A549 (cell line): ENCODE results near the gene DOCK1. TPM values are rescaled to one million over a fixed set of nuclear protein-coding genes. Genes with fewer than 3 reads are reported as not detected.

ENCODE experiments used
- ATAC-seq, 2 experiments: fragments of 200-7000 bp in 1 of 2; fragments of >200 bp in 1 of 2; cut with Nextera tagmentation in 1 of 2; cut with Tn5 transposase in 1 of 2; 3 replicates each; pipeline versions ENCODE4 v1.8.0 to v1.9.1; 2018 to 2020; ENCODE audit warnings: mild to moderate bottlenecking in 1 of 2, moderate library complexity in 1 of 2
- CTCF ChIA-PET: fragments of 300-600 bp; sonication (Branson Sonifier 250); formaldehyde crosslinking; extraction: SDS; loops from one replicate; lab custom pipeline; 2021; ENCODE audit warnings: antibody characterized with exemption, inconsistent platforms; lab: Yijun Ruan, JAX
- POLR2A ChIA-PET: fragments of 350-600 bp; formaldehyde crosslinking; extraction: SDS; loops from one replicate; lab custom pipeline; 2021; ENCODE audit warnings: antibody characterized with exemption, inconsistent platforms; lab: Yijun Ruan, JAX
- DNase-seq, 2 experiments: peaks; one replicate each; pipeline versions ENCODE4 v3.0.0 to v3.0.0-alpha.2; 2011 to 2016; ENCODE audit warnings: low read depth in 1 of 2, low spot score in 1 of 2
- FAIRE-seq: peaks from 2 replicates; lab custom pipeline; 2011; peaks lifted over from hg19 to GRCh38; lab: Jason Lieb, UNC
- H3K27ac ChIP-seq, 2 experiments: fragments of >200 bp; sonication (Bioruptor Twin); formaldehyde crosslinking; 3 replicates each; pipeline ENCODE4 v1.5.1; 2016 to 2017
- H3K4me1 ChIP-seq: fragments of >200 bp; sonication (Bioruptor Twin); formaldehyde crosslinking; 3 replicates; pipeline ENCODE4 v1.6.1; 2016
- H3K4me2 ChIP-seq: fragments of >200 bp; sonication (Bioruptor Twin); formaldehyde crosslinking; 3 replicates; pipeline ENCODE4 v1.6.1; 2016
- H3K4me3 ChIP-seq: fragments of >200 bp; sonication (Bioruptor Twin); formaldehyde crosslinking; 3 replicates; pipeline ENCODE4 v1.5.1; 2016
- H3K9me3 ChIP-seq: fragments of >200 bp; sonication (Bioruptor Twin); formaldehyde crosslinking; 3 replicates; pipeline ENCODE4 v1.6.1; 2016
- BHLHE40 ChIP-seq: IDR thresholded peaks from 2 replicates; pipeline ENCODE4 v1.6.1; 2012; ENCODE audit warnings: low read depth, low read length, inconsistent platforms
- CBX2 ChIP-seq: fragments of 200-600 bp; sonication (generic); IDR thresholded peaks from 2 replicates; pipeline ENCODE4 v1.6.1; 2016; ENCODE audit warnings: low read depth, mild to moderate bottlenecking, borderline replicate concordance
- CBX8 ChIP-seq: fragments of 200-600 bp; sonication (generic); IDR thresholded peaks from 2 replicates; pipeline ENCODE4 v1.6.1; 2016
- CEBPB ChIP-seq, 2 experiments: fragments of >200 bp in 1 of 2; sonication (Bioruptor Twin) in 1 of 2; formaldehyde crosslinking in 1 of 2; IDR thresholded peaks; 2 replicates each; pipeline ENCODE4 v1.6.1; 2012 to 2016
- CHD4 ChIP-seq: fragments of 200-600 bp; sonication (generic); IDR thresholded peaks from 2 replicates; pipeline ENCODE4 v1.6.1; 2016; ENCODE audit warnings: antibody characterized with exemption, mild to moderate bottlenecking, borderline replicate concordance
- EHF ChIP-seq: fragments of 250-450 bp; sonication (Bioruptor Pico); IDR thresholded peaks from 2 replicates; pipeline ENCODE4 v1.5.0; 2020; ENCODE audit warnings: mild to moderate bottlenecking
- EHMT2 ChIP-seq: fragments of 200-600 bp; sonication (generic); IDR thresholded peaks from 2 replicates; pipeline ENCODE4 v1.6.1; 2016; ENCODE audit warnings: antibody characterized with exemption, low read depth, mild to moderate bottlenecking, moderate library complexity
- ELK1 ChIP-seq: fragments of 150-350 bp; IDR thresholded peaks from 2 replicates; pipeline ENCODE4 v1.6.1; 2014; ENCODE audit warnings: low read depth, mild to moderate bottlenecking, low read length
- FOSB ChIP-seq: fragments of 250-450 bp; sonication (Bioruptor Pico); IDR thresholded peaks from 2 replicates; pipeline ENCODE4 v1.5.0; 2020; ENCODE audit warnings: mild to moderate bottlenecking, moderate library complexity
- GATA3 ChIP-seq: IDR thresholded peaks from 2 replicates; pipeline ENCODE4 v1.6.1; 2012; ENCODE audit warnings: borderline replicate concordance
- HDAC2 ChIP-seq: fragments of 200-600 bp; sonication (generic); IDR thresholded peaks from 2 replicates; pipeline ENCODE4 v1.6.1; 2016
- HOXB13 ChIP-seq: fragments of 250-450 bp; sonication (Bioruptor Pico); IDR thresholded peaks from 2 replicates; pipeline ENCODE4 v1.5.0; 2020; ENCODE audit warnings: low read depth, mild to moderate bottlenecking, moderate library complexity
- JUN ChIP-seq, 2 experiments: fragments of >200 bp; sonication (Bioruptor Twin); formaldehyde crosslinking; IDR thresholded peaks; 2 replicates in 1 of 2; 3 replicates in 1 of 2; pipeline ENCODE4 v1.6.1; 2016 to 2017
- MAZ ChIP-seq: fragments of 150-350 bp; IDR thresholded peaks from 2 replicates; pipeline ENCODE4 v1.6.1; 2014; ENCODE audit warnings: antibody characterized with exemption, low read depth, low read length, borderline replicate concordance
- MYC ChIP-seq: IDR thresholded peaks from 2 replicates; pipeline ENCODE4 v1.6.1; 2012; ENCODE audit warnings: mild to moderate bottlenecking, inconsistent platforms, low read length, improper control_type of control experiment, borderline replicate concordance
- NPAS2 ChIP-seq: fragments of 250-450 bp; sonication (Bioruptor Pico); IDR thresholded peaks from 2 replicates; pipeline ENCODE4 v1.8.0; 2022; ENCODE audit warnings: mild to moderate bottlenecking, moderate library complexity, borderline replicate concordance
- PBX3 ChIP-seq: IDR thresholded peaks from 2 replicates; pipeline ENCODE4 v1.6.1; 2012
- REST ChIP-seq: fragments of 200-600 bp; sonication (generic); IDR thresholded peaks from 2 replicates; pipeline ENCODE4 v1.6.1; 2016; ENCODE audit warnings: antibody characterized with exemption, mild to moderate bottlenecking, moderate library complexity
- SREBF2 ChIP-seq: fragments of 450-650 bp; IDR thresholded peaks from 2 replicates; pipeline ENCODE4 v1.6.1; 2014; ENCODE audit warnings: mild to moderate bottlenecking, moderate library complexity
- TFCP2L1 ChIP-seq: fragments of 250-450 bp; sonication (Bioruptor Pico); IDR thresholded peaks from 2 replicates; pipeline ENCODE4 v1.5.0; 2021; ENCODE audit warnings: mild to moderate bottlenecking
- TP53 ChIP-seq: fragments of 250-450 bp; sonication (Bioruptor Pico); IDR thresholded peaks from 2 replicates; pipeline ENCODE4 v1.5.0; 2021; ENCODE audit warnings: mild to moderate bottlenecking, moderate library complexity
- USF2 ChIP-seq: fragments of 450-650 bp; IDR thresholded peaks from 2 replicates; pipeline ENCODE4 v1.6.1; 2014; ENCODE audit warnings: antibody characterized with exemption
- ZC3H11A ChIP-seq: fragments of 450-650 bp; IDR thresholded peaks from 2 replicates; pipeline ENCODE4 v1.6.1; 2014; ENCODE audit warnings: antibody characterized with exemption, mild to moderate bottlenecking
- ZNF302 ChIP-seq: fragments of 250-450 bp; sonication (Bioruptor Pico); IDR thresholded peaks from 2 replicates; pipeline ENCODE4 v1.9.0; 2021; ENCODE audit warnings: inconsistent platforms, mild to moderate bottlenecking, moderate library complexity
- WGBS: methylation state at CpG from one replicate; pipeline ENCODE4 v1.1.6; 2017; ENCODE audit errors: missing lambda C conversion rate; 5-methylcytosine and 5-hydroxymethylcytosine counted together
- polyA plus RNA-seq, 4 experiments: library from polyadenylated mRNA; depleted of rRNA in 3 of 4; stranded (reverse); fragments of >200 nt; fragmentation: RNase III in 1 of 4; extraction: RNeasy Plus Mini Kit Qiagen cat#74134 plus additional on column Dnase treatment in 1 of 4; gene quantifications; 2 replicates in 3 of 4; 3 replicates in 1 of 4; pipeline ENCODE4 v1.2.3, GENCODE V29; 2011 to 2017

The DOCK1 gene
- polyA plus RNA-seq, 2 of the 4 experiments (the other 2 are of a cell fraction) = 22.6 to 28.2 TPM

- TF ChIP-seq ZNF302 (CRISPR knock-in tag) (no peak), CHD4 (no peak), EHMT2 (no peak), GATA3 (no peak), CBX2 (no peak), ZC3H11A (no peak), SREBF2 (no peak), NPAS2 (CRISPR knock-in tag) (no peak), EHF (CRISPR knock-in tag) (no peak)
- CTCF ChIA-PET = interaction anchor here (1.3 kb wide), 1 partner anchor 1392 kb away, joined by 3 read pairs; no protein-coding TSS in a partner anchor
- Histone ChIP-seq H3K9me3 (no peaks in the 10 kb centered on the region), H3K4me1 (no peaks in the 10 kb centered on the region), H3K27ac (no peak overlapping the region), H3K4me2 (no peak overlapping the region), H3K4me3 (no peak overlapping the region)
- POLR2A ChIA-PET = no interaction called here
- DNase-seq (no peak), ATAC-seq (no peak), FAIRE-seq (no peak)
- WGBS = 95% methylated on average over 3 of the region's 3 CpGs
Observed at GRCh38 chr10:127326883-127327282, 421.7 kb downstream of the DOCK1 start.

- Histone ChIP-seq H3K4me1 (no peaks in the 10 kb centered on the region), H3K9me3 (no peaks in the 10 kb centered on the region)
- POLR2A ChIA-PET = no interaction called here
- DNase-seq = no peak
- TF ChIP-seq HOXB13 (no peak), ZNF302 (CRISPR knock-in tag) (no peak), REST (no peak), CEBPB (IDR thresholded peaks at IDR 0.05) (no peak), PBX3 (no peak), FOSB (no peak), CBX8 (no peak), NPAS2 (CRISPR knock-in tag) (no peak), JUN (IDR thresholded peaks at IDR 0.05) (no peak), MAZ (no peak), CHD4 (no peak), ELK1 (no peak), MYC (no peak), USF2 (no peak), TFCP2L1 (CRISPR knock-in tag) (no peak), TP53 (CRISPR knock-in tag) (no peak), BHLHE40 (no peak), CBX2 (no peak), HDAC2 (no peak), SREBF2 (no peak)
- TF ChIP-seq, all 56 proteins: peak for 0
- WGBS = 69% methylated on average over 6 of the region's 6 CpGs
- CTCF ChIA-PET = no interaction called here
- no peak overlapping the region for H3K4me3 ChIP-seq
- no peak overlapping the region for H3K27ac ChIP-seq
- no peak overlapping the region for H3K4me2 ChIP-seq
- ATAC-seq (no peak), FAIRE-seq (no peak)
Observed at GRCh38 chr10:127331696-127332095, 426.5 kb downstream of the DOCK1 start.
